AG04450 (cell line): Measurements from ENCODE around the gene CASP3. TPM values are rescaled to one million over a fixed set of nuclear protein-coding genes. Genes with fewer than 3 reads are reported as not detected.

Experiments used
- CTCF ChIA-PET: fragments of 300-600, 350-600 bp; formaldehyde crosslinking; extraction: SDS; loops from one replicate; lab custom pipeline; 2022; ENCODE audit warnings: antibody characterized with exemption, inconsistent platforms; lab: Charles Lee
- POLR2A ChIA-PET: fragments of 350-600 bp; formaldehyde crosslinking; extraction: SDS; loops from one replicate; lab custom pipeline; 2021; ENCODE audit warnings: antibody characterized with exemption, inconsistent platforms; lab: Yijun Ruan, JAX
- DNase-seq: peaks from one replicate; pipeline ENCODE4 v3.0.0-alpha.2; 2011; ENCODE audit warnings: low read depth, low spot score
- H3K27ac ChIP-seq: one replicate; pipeline ENCODE4 v1.5.1; 2012; ENCODE audit warnings: low read depth, low read length, control low read depth
- H3K27me3 ChIP-seq: one replicate; pipeline ENCODE4 v1.6.0; 2012; ENCODE audit warnings: low read length; ENCODE audit not compliant: control insufficient read depth, insufficient read depth
- H3K4me3 ChIP-seq: 2 replicates; pipeline ENCODE4 v1.5.1; 2011; ENCODE audit warnings: mild to moderate bottlenecking, low read depth, low read length, control low read depth
- H3K9me3 ChIP-seq: 2 replicates; pipeline ENCODE4 v1.5.1; 2012; ENCODE audit warnings: low read length; ENCODE audit not compliant: control insufficient read depth, insufficient read depth
- polyA plus RNA-seq: library from polyadenylated mRNA; depleted of rRNA; stranded (reverse); fragments of >200 nt; gene quantifications from 2 replicates; pipeline ENCODE4 v1.2.3, GENCODE V29; 2011
- TF ChIP-seq, protein P1 (sequence below): IDR thresholded peaks from 2 replicates; pipeline ENCODE4 v1.5.1; 2011; ENCODE audit warnings: low read depth, low read length, control low read depth, inconsistent platforms

CASP3 gene
- polyA plus RNA-seq, 1 experiment = 51.8 TPM

- TF ChIP-seq, protein P1, sequence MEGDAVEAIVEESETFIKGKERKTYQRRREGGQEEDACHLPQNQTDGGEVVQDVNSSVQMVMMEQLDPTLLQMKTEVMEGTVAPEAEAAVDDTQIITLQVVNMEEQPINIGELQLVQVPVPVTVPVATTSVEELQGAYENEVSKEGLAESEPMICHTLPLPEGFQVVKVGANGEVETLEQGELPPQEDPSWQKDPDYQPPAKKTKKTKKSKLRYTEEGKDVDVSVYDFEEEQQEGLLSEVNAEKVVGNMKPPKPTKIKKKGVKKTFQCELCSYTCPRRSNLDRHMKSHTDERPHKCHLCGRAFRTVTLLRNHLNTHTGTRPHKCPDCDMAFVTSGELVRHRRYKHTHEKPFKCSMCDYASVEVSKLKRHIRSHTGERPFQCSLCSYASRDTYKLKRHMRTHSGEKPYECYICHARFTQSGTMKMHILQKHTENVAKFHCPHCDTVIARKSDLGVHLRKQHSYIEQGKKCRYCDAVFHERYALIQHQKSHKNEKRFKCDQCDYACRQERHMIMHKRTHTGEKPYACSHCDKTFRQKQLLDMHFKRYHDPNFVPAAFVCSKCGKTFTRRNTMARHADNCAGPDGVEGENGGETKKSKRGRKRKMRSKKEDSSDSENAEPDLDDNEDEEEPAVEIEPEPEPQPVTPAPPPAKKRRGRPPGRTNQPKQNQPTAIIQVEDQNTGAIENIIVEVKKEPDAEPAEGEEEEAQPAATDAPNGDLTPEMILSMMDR = no peak
- H3K27me3 ChIP-seq = no peaks in the 10 kb centered on the region
- H3K4me3 ChIP-seq = no peak overlapping the region
- CTCF ChIA-PET = no interaction called here
- H3K27ac ChIP-seq = no peak overlapping the region
- POLR2A ChIA-PET = no interaction called here
- no peaks in the 10 kb centered on the region for H3K9me3 ChIP-seq
- DNase-seq = no peak
These were observed 32.7 kb upstream of the CASP3 start for GRCh38 chr4:184681916-184682315.

DNA sequence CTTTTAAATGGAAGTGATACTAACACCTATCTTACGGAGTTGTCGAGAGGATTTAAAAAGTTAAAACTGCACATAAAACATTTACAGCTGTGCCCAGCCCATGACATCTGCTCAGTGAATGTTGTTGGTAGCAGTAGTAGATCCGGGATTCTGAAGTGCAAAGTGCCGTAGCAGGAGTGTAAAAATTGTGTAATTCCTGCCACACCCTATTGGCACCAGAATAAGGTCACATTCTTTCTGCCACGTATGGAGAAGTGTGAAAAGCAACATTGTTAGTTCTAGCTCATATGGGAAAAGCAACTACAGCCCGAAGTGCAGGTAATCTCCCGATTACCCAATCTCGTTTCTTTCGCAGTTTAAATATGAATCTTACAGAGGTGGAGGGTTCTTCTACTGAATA, 31.5 kb upstream of the CASP3 start:
- ChIA-PET CTCF (no interaction called here), POLR2A (no interaction called here)
- Histone ChIP-seq H3K27ac (no peak overlapping the region), H3K27me3 (no peaks in the 10 kb centered on the region), H3K9me3 (no peaks in the 10 kb centered on the region), H3K4me3 (no peak overlapping the region)
- TF ChIP-seq, protein P1 = no peak
- no peak for DNase-seq

GRCh38 chr4:184675821-184676492, 26.7 kb upstream of the CASP3 start:
- TF ChIP-seq, protein P1 = no peak
- Histone ChIP-seq H3K27me3 (no peaks in the 10 kb centered on the region), H3K4me3 (no peak overlapping the region), H3K9me3 (no peaks in the 10 kb centered on the region), H3K27ac (no peak overlapping the region)
- CTCF ChIA-PET = no interaction called here
- POLR2A ChIA-PET = no interaction called here
- DNase-seq = no peak

- no peak overlapping the region for H3K27ac ChIP-seq
- no peaks in the 10 kb centered on the region for H3K9me3 ChIP-seq
- ChIA-PET POLR2A (no interaction called here), CTCF (no interaction called here)
- DNase-seq = no peak
- no peaks in the 10 kb centered on the region for H3K27me3 ChIP-seq
- no peak overlapping the region for H3K4me3 ChIP-seq
- TF ChIP-seq, protein P1 = no peak
These were observed 25.8 kb upstream of the CASP3 start for GRCh38 chr4:184675018-184675417.

GRCh38 chr4:184674011-184674410, 24.8 kb upstream of the CASP3 start:
- POLR2A ChIA-PET = no interaction called here

More at GRCh38 chr4:184674011-184674410, 24.8 kb upstream of the CASP3 start:
- TF ChIP-seq, protein P1 = no peak
- CTCF ChIA-PET = no interaction called here
- peak overlapping the region; percentile 11 for H3K27ac ChIP-seq
- H3K9me3 ChIP-seq = no peaks in the 10 kb centered on the region
- no peak for DNase-seq
- H3K27me3 ChIP-seq = no peaks in the 10 kb centered on the region
- H3K4me3 ChIP-seq = no peak overlapping the region
